Esophagus muscularis mucosa (tissue), 4 donors: ENCODE data around the gene ABCA6. TPM values are rescaled to one million over a fixed set of nuclear protein-coding genes. Genes with fewer than 3 reads are reported as not detected.

ENCODE experiments used
- DNase-seq: peaks from one replicate; pipeline ENCODE4 v3.0.0-alpha.2; 2017; ENCODE audit errors: extremely low spot score
- H3K27ac ChIP-seq, 4 donors: fragments of 200-600 bp; sonication (generic); replicated peaks in 1 of 4; 1 replicate in 3 of 4; 2 replicates in 1 of 4; pipeline ENCODE4 v1.5.1; 2016 to 2019; ENCODE audit warnings: mild to moderate bottlenecking in 1 of 4
- H3K27me3 ChIP-seq, 4 donors: fragments of 200-600 bp; sonication (generic); one replicate each; pipeline versions ENCODE4 v1.5.1 to v1.6.0; 2016 to 2019
- H3K36me3 ChIP-seq, 4 donors: fragments of 200-600 bp; sonication (generic); one replicate each; pipeline ENCODE4 v1.5.1; 2016 to 2019
- H3K4me1 ChIP-seq, 4 donors: fragments of 200-600 bp; sonication (generic); one replicate each; pipeline ENCODE4 v1.5.1; 2016 to 2019
- H3K4me3 ChIP-seq, 4 donors: fragments of 200-600 bp; sonication (generic); 1 replicate in 2 of 4; 2 replicates in 2 of 4; pipeline ENCODE4 v1.5.1; 2016 to 2019; ENCODE audit warnings: mild to moderate bottlenecking in 4 of 4, moderate library complexity in 1 of 4
- H3K9me3 ChIP-seq, 4 donors: fragments of 200-600 bp; sonication (generic); 1 replicate in 3 of 4; 2 replicates in 1 of 4; pipeline ENCODE4 v1.5.1; 2016 to 2019
- EP300 ChIP-seq: sonication (generic); formaldehyde crosslinking; IDR thresholded peaks from one replicate; pipeline ENCODE4 v1.6.1; 2017; ENCODE audit warnings: antibody characterized with exemption
- POLR2A ChIP-seq: fragments of 450-650 bp; IDR thresholded peaks from one replicate; pipeline ENCODE4 v1.6.1; 2017; ENCODE audit warnings: antibody characterized with exemption, moderate library complexity, mild to moderate bottlenecking, low read depth
- POLR2AphosphoS5 ChIP-seq, 2 donors: sonication (generic); formaldehyde crosslinking; IDR thresholded peaks; one replicate each; pipeline ENCODE4 v1.6.1; 2017; ENCODE audit warnings: antibody characterized with exemption in 2 of 2
- WGBS: methylation state at CpG from one replicate; pipeline ENCODE4 v1.1.5; 2018; 5-methylcytosine and 5-hydroxymethylcytosine counted together
- intact Hi-C: fragments of 100-400 bp; cut with DNase I; formaldehyde crosslinking; loops from one replicate; pipeline ENCODE4 v1.15.1; 2023
- total RNA-seq, 4 donors: library from RNA; depleted of rRNA; stranded (reverse); fragments of >200 nt; gene quantifications; one replicate each; pipeline versions ENCODE4 v1.1.0 to v1.2.1, GENCODE V29; 2016
- TF ChIP-seq, protein P1 (sequence below), 3 experiments: fragments of 200-600 bp in 2 of 3; fragments of 450-650 bp in 1 of 3; sonication (generic) in 2 of 3; IDR thresholded peaks; one replicate each; pipeline ENCODE4 v1.5.1; 2017 to 2019; ENCODE audit warnings: antibody characterized with exemption in 3 of 3, mild to moderate bottlenecking in 2 of 3, moderate library complexity in 1 of 3

The ABCA6 gene, protein sequence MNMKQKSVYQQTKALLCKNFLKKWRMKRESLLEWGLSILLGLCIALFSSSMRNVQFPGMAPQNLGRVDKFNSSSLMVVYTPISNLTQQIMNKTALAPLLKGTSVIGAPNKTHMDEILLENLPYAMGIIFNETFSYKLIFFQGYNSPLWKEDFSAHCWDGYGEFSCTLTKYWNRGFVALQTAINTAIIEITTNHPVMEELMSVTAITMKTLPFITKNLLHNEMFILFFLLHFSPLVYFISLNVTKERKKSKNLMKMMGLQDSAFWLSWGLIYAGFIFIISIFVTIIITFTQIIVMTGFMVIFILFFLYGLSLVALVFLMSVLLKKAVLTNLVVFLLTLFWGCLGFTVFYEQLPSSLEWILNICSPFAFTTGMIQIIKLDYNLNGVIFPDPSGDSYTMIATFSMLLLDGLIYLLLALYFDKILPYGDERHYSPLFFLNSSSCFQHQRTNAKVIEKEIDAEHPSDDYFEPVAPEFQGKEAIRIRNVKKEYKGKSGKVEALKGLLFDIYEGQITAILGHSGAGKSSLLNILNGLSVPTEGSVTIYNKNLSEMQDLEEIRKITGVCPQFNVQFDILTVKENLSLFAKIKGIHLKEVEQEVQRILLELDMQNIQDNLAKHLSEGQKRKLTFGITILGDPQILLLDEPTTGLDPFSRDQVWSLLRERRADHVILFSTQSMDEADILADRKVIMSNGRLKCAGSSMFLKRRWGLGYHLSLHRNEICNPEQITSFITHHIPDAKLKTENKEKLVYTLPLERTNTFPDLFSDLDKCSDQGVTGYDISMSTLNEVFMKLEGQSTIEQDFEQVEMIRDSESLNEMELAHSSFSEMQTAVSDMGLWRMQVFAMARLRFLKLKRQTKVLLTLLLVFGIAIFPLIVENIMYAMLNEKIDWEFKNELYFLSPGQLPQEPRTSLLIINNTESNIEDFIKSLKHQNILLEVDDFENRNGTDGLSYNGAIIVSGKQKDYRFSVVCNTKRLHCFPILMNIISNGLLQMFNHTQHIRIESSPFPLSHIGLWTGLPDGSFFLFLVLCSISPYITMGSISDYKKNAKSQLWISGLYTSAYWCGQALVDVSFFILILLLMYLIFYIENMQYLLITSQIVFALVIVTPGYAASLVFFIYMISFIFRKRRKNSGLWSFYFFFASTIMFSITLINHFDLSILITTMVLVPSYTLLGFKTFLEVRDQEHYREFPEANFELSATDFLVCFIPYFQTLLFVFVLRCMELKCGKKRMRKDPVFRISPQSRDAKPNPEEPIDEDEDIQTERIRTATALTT (N-terminal part only)
- total RNA-seq = 10 to 100 TPM; 45.1 to 85.1 (median 47.2) TPM

DNA sequence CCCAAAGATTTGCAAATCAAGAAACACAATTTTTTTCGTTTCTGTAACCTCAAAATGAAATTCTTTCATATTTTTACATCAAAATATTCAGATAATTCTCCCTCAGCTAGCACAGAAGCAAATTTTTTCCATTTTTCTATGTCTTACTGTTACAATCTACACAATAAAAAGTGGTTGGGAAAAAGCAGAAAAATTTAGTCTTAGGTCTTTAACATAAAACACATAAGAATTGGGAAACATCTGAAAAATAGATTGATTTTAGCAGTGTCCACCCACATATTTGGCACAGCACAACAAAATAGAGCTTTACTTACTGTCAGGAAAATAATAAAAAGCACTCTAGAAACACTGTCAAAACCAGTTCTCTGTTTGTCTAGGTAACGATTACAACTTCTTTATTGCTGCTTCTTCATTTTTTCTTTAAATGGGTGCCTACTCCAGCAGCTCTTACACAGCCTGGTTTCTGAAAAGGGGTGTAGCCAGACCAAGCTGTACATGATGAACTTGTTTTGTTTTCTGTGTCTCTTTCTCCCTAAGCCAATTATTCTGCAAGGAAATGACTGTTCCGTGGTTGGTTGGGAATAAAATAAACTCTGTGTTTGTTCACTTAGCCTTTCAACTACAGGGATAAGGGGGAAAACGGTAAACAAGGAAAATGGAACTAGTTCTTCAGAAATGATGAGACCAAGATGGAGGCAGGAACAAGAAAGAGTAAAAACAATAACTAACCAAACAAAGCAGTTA, at the start of gene ABCA6:
Gene ABCA6, minus strand, starts transcription at position 465 of the 744 bp plus-strand sequence. CDS start 1,192 bp downstream, outside the sequence.
- peak within 1 kb of the TSS; percentile 33 to 56 (median 42) for H3K4me3 ChIP-seq
- H3K36me3 ChIP-seq = peaks cover 0 to 13% (median 4%) of the 10 kb centered on the region in 4 donors
- WGBS = 45% methylated on average over 4 of the region's 4 CpGs
- H3K27ac ChIP-seq = peak within 1 kb of the TSS; percentile 25 to 68 (median 46)
- H3K9me3 ChIP-seq = peaks cover 0 to 3% (median 0%) of the 10 kb centered on the region in 4 donors
- no peak for DNase-seq
- intact Hi-C loops = no loop called here
- H3K4me1 ChIP-seq = peaks cover 0 to 12% (median 0%) of the 10 kb centered on the region in 4 donors
- no peak for TF ChIP-seq EP300
- peak in 1 of 2 donors; percentile 58 for TF ChIP-seq POLR2AphosphoS5 (IDR thresholded peaks at IDR 0.05)
- no peak for TF ChIP-seq POLR2A
- TF ChIP-seq, protein P1, sequence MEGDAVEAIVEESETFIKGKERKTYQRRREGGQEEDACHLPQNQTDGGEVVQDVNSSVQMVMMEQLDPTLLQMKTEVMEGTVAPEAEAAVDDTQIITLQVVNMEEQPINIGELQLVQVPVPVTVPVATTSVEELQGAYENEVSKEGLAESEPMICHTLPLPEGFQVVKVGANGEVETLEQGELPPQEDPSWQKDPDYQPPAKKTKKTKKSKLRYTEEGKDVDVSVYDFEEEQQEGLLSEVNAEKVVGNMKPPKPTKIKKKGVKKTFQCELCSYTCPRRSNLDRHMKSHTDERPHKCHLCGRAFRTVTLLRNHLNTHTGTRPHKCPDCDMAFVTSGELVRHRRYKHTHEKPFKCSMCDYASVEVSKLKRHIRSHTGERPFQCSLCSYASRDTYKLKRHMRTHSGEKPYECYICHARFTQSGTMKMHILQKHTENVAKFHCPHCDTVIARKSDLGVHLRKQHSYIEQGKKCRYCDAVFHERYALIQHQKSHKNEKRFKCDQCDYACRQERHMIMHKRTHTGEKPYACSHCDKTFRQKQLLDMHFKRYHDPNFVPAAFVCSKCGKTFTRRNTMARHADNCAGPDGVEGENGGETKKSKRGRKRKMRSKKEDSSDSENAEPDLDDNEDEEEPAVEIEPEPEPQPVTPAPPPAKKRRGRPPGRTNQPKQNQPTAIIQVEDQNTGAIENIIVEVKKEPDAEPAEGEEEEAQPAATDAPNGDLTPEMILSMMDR (IDR thresholded peaks at IDR 0.05) = no peak
- no peaks in the 10 kb centered on the region for H3K27me3 ChIP-seq

DNA sequence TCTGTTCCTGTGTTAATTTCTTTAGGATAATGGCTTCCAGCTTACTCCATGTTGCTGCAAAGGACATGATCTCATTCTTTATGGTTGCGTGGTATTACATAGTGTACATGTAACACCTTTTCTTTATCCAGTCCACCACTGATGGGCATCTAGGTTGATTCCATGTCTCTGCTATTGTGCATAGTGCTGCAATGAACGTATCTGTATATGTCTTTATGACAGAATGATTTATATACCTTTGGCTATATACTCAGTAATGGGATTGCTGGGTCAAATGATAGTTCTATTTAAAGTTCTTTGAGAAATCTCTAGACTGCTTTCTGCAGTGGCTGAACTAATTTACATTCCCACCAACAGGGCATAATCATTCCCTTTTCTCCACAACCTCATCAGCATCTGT, 47.1 kb upstream of the ABCA6 start:
- Histone ChIP-seq H3K9me3 (no peaks in the 10 kb centered on the region), H3K4me3 (no peak overlapping the region), H3K27me3 (no peaks in the 10 kb centered on the region), H3K27ac (no peak overlapping the region), H3K36me3 (peaks cover 0 to 23% (median 0%) of the 10 kb centered on the region in 4 donors), H3K4me1 (no peaks in the 10 kb centered on the region)
- WGBS = 75% methylated on average over 2 of the region's 2 CpGs
- DNase-seq = no peak
- TF ChIP-seq, protein P1 (IDR thresholded peaks at IDR 0.05) = no peak
- TF ChIP-seq POLR2A (no peak), EP300 (no peak), POLR2AphosphoS5 (IDR thresholded peaks at IDR 0.05) (no peak)
- intact Hi-C loops = no loop called here

DNA sequence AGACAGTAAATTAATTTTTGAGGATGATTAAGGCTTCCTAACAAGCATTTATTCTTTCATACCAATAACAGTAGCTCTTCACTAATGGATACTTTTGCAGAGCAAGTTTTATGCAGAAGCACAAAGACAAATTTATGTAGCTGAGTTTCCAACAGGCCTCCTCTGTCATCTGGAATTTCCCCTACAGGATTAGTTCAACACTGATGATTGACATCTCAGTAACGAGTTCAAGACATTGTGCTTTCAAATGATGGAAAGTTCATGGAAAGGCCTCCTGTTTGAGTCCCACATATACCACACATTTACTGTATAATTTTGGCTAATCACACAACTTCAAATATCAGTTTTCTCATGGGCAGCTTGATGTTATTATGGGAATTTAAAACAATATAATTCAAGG, 46.4 kb upstream of the ABCA6 start:
- H3K27me3 ChIP-seq = no peaks in the 10 kb centered on the region
- peaks cover 0 to 21% (median 0%) of the 10 kb centered on the region in 4 donors for H3K36me3 ChIP-seq
- no peak for DNase-seq
- H3K9me3 ChIP-seq = no peaks in the 10 kb centered on the region
- 58% methylated on average over 1 of the region's 1 CpG for WGBS
- intact Hi-C loops = no loop called here
- no peak overlapping the region for H3K4me3 ChIP-seq
- TF ChIP-seq POLR2AphosphoS5 (IDR thresholded peaks at IDR 0.05) = no peak
- no peak for TF ChIP-seq POLR2A
- TF ChIP-seq, protein P1 (IDR thresholded peaks at IDR 0.05) = no peak
- TF ChIP-seq EP300 = no peak
- no peaks in the 10 kb centered on the region for H3K4me1 ChIP-seq
- H3K27ac ChIP-seq = no peak overlapping the region

DNA sequence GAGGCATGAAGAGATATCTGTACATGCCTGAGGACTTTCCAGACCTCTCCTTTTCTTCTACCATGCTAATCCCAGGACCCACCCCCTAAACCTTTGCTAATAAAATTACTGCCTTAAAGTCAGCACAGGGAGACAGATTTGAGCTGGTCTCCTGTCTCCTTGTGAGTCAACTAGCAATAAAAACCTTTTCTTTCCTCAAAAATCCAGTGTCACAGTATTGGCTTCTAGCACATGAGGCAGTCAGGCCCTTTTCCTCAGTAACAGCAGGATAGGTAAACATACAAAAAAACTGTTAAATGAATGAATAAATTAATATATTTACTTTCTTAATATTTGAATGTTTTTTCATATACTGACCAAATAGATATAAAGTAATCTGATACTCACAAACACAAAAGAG, 45.6 kb upstream of the ABCA6 start:
- H3K4me3 ChIP-seq = no peak overlapping the region
- H3K9me3 ChIP-seq = no peaks in the 10 kb centered on the region
- H3K36me3 ChIP-seq = peaks cover 0 to 15% (median 0%) of the 10 kb centered on the region in 4 donors
- no peaks in the 10 kb centered on the region for H3K27me3 ChIP-seq
- intact Hi-C loops = no loop called here
- H3K4me1 ChIP-seq = no peaks in the 10 kb centered on the region
- TF ChIP-seq POLR2AphosphoS5 (IDR thresholded peaks at IDR 0.05) = no peak
- TF ChIP-seq POLR2A = no peak
- TF ChIP-seq, protein P1 (IDR thresholded peaks at IDR 0.05) = no peak
- no peak for TF ChIP-seq EP300
- no peak overlapping the region for H3K27ac ChIP-seq
- no peak for DNase-seq
